ENCODE results near the gene NR4A1.

GRCh38 chr12:52093346-52093745 lies 42.1 kb downstream of the NR4A1 start:
- TF ChIP-seq EZH2 (IDR thresholded peaks at IDR 0.05) (no peak), POLR2AphosphoS5 (IDR thresholded peaks at IDR 0.05; ENCODE audit: borderline replicate concordance, low read depth, low read length) (no peak)
